Lower leg skin (tissue), 4 donors: ENCODE measurements around the gene RARA. TPM values are rescaled to one million over a fixed set of nuclear protein-coding genes. Genes with fewer than 3 reads are reported as not detected.
"Not testable (repeated sequence)": the region's sequence is repeated elsewhere in the genome, so short reads cannot be mapped to it uniquely, and the experiment has no call there.

Experiments used
- DNase-seq, 2 donors: peaks; one replicate each; pipeline ENCODE4 v3.0.0-alpha.2; 2019; ENCODE audit warnings: low spot score in 2 of 2
- H3K4me3 ChIP-seq: fragments of 200-600 bp; sonication (generic); 2 replicates; pipeline ENCODE4 v1.5.1; 2017; ENCODE audit warnings: mild to moderate bottlenecking, low read depth; ENCODE audit not compliant: poor library complexity, severe bottlenecking
- CTCF ChIP-seq, 3 donors: fragments of 450-650 bp; IDR thresholded peaks; one replicate each; pipeline ENCODE4 v1.5.1; 2016; ENCODE audit warnings: antibody characterized with exemption in 3 of 3, mild to moderate bottlenecking in 3 of 3, moderate library complexity in 2 of 3
- POLR2A ChIP-seq, 2 donors: fragments of 450-650 bp; IDR thresholded peaks; one replicate each; pipeline ENCODE4 v1.6.1; 2016 to 2017; ENCODE audit warnings: antibody characterized with exemption in 2 of 2, mild to moderate bottlenecking in 1 of 2, moderate library complexity in 1 of 2
- WGBS, 2 donors: methylation state at CpG; one replicate each; pipeline ENCODE4 v1.1.5; 2018; 5-methylcytosine and 5-hydroxymethylcytosine counted together
- intact Hi-C: fragments of 100-400 bp; cut with DNase I; formaldehyde crosslinking; loops from one replicate; pipeline ENCODE4 v1.15.0; 2023; ENCODE audit warnings: low total_unique reads
- total RNA-seq, 4 donors: library from RNA; depleted of rRNA; stranded (reverse); fragments of >200 nt; gene quantifications; one replicate each; pipeline ENCODE4 v1.1.0, GENCODE V29; 2016

RARA gene
- total RNA-seq, 4 donors from 2014 or later: 18.1 to 38.0 (median 25.2) TPM

- no peak for TF ChIP-seq POLR2A (IDR thresholded peaks at IDR 0.05)
- no peak for TF ChIP-seq CTCF (IDR thresholded peaks at IDR 0.05)
- DNase-seq: peak in 1 of 2 donors; percentile 45
- 78 to 91% methylated on average over 2 of the region's 2 CpGs for WGBS, 2 donors
- intact Hi-C loops: loop anchor here (5.0 to 10.0 kb wide), 2 partner anchors 94 to 266 kb away; no protein-coding TSS in a partner anchor
- no peak overlapping the region for H3K4me3 ChIP-seq
These were observed 17.7 kb upstream of the RARA start for GRCh38 chr17:40291281-40291664.

- 70 to 74% methylated on average over 1 of the region's 1 CpG for WGBS, 2 donors
- TF ChIP-seq POLR2A (IDR thresholded peaks at IDR 0.05) (no peak), CTCF (IDR thresholded peaks at IDR 0.05) (no peak)
- no peak overlapping the region for H3K4me3 ChIP-seq
- DNase-seq: no peak
- intact Hi-C loops: loop anchor here (5.0 to 10.0 kb wide), 2 partner anchors 96 to 269 kb away; no protein-coding TSS in a partner anchor
These were observed 15.6 kb upstream of the RARA start for GRCh38 chr17:40293363-40293762.

- TF ChIP-seq POLR2A (IDR thresholded peaks at IDR 0.05): no peak
- no peak for TF ChIP-seq CTCF (IDR thresholded peaks at IDR 0.05)
- intact Hi-C loops: loop anchor here (10.0 kb wide), 1 partner anchor 271 kb away; no protein-coding TSS in a partner anchor
- DNase-seq: no peak
- no peak overlapping the region for H3K4me3 ChIP-seq
- 85 to 88% methylated on average over 5 of the region's 5 CpGs for WGBS, 2 donors
These were observed 13.2 kb upstream of the RARA start for GRCh38 chr17:40295488-40296436.

- 84 to 89% methylated on average over 2 of the region's 2 CpGs for WGBS, 2 donors
- peak in 1 of 2 donors; percentile 37 for DNase-seq
- intact Hi-C loops: loop anchor here (10.0 kb wide), 1 partner anchor 273 kb away; no protein-coding TSS in a partner anchor
- no peak overlapping the region for H3K4me3 ChIP-seq
- no peak for TF ChIP-seq CTCF (IDR thresholded peaks at IDR 0.05)
- TF ChIP-seq POLR2A (IDR thresholded peaks at IDR 0.05): no peak
These were observed 11.5 kb upstream of the RARA start for GRCh38 chr17:40297511-40297910.

GRCh38 chr17:40298726-40299125 lies 10.3 kb upstream of the RARA start:
- intact Hi-C loops: loop anchor here (10.0 kb wide), 1 partner anchor 274 kb away; no protein-coding TSS in a partner anchor
- 57 to 61% methylated on average over 3 of the region's 3 CpGs for WGBS, 2 donors
- H3K4me3 ChIP-seq: no peak overlapping the region
- no peak for DNase-seq
- TF ChIP-seq CTCF (IDR thresholded peaks at IDR 0.05): no peak
- TF ChIP-seq POLR2A (IDR thresholded peaks at IDR 0.05): no peak

GRCh38 chr17:40299159-40299757 lies 9.7 kb upstream of the RARA start:
- intact Hi-C loops: loop anchor here (10.0 kb wide), 1 partner anchor 274 kb away; no protein-coding TSS in a partner anchor
- WGBS, 2 donors: 75 to 81% methylated on average over 7 of the region's 7 CpGs
- H3K4me3 ChIP-seq: not testable (repeated sequence)
- peak in 1 of 2 donors; percentile 70 for DNase-seq
